ENCODE results near the gene PAN2.

The PAN2 gene

GRCh38 chr12:56299853-56300643 is 33.8 kb downstream of the PAN2 start, which contains the start of gene CS:
Gene CS, minus strand, starts transcription at chr12:56300330. Its CDS starts 129 bp downstream, at chr12:56300201.
- H3K4me2 ChIP-seq (ENCODE audit: low read length, poor library complexity, severe bottlenecking) = peak within 1 kb of the TSS; percentile 67
- peak within 1 kb of the TSS; percentile 81 to 86 for H3K4ac ChIP-seq (ENCODE audit: low read depth in 1 of 2, low read length in 2 of 2)
- peak within 1 kb of the TSS in 1 of 2 experiments; percentile 94 for H3K14ac ChIP-seq (ENCODE audit: low read length in 2 of 2)
- peaks cover 12 to 28% of the 10 kb centered on the region in 2 experiments for H3K36me3 ChIP-seq (ENCODE audit: control insufficient read depth in 1 of 2, insufficient read depth in 2 of 2, low read depth in 1 of 2, low read length in 2 of 2)
- peaks cover 7% of the 10 kb centered on the region for H3K79me1 ChIP-seq (replicated peaks; ENCODE audit: low read length, poor library complexity, severe bottlenecking)
- H3K4me3 ChIP-seq (ENCODE audit: insufficient read depth in 1 of 2, low read depth in 1 of 2, low read length in 2 of 2) = peak within 1 kb of the TSS; percentile 90 to 95
- WGBS = under 1% methylated on average over 63 of the region's 63 CpGs
- peak; percentile 98 for DNase-seq
- H3K27ac ChIP-seq (ENCODE audit: low read length, poor library complexity, severe bottlenecking) = peak within 1 kb of the TSS; percentile 91
- H3K9me3 ChIP-seq (ENCODE audit: control insufficient read depth, low read length) = no peaks in the 10 kb centered on the region
- peak within 1 kb of the TSS; percentile 57 for H2BK15ac ChIP-seq (ENCODE audit: low read depth, poor library complexity, severe bottlenecking)
- H3K23ac ChIP-seq (ENCODE audit: low read length in 2 of 2) = peak within 1 kb of the TSS in 1 of 2 experiments; percentile 61
- peak within 1 kb of the TSS; percentile 91 for H3K9ac ChIP-seq (ENCODE audit: low read length)
- H2BK120ac ChIP-seq (ENCODE audit: low read depth, low read length) = peak within 1 kb of the TSS; percentile 80
- peak within 1 kb of the TSS; percentile 88 to 96 for H3K18ac ChIP-seq (ENCODE audit: low read depth in 1 of 2, low read length in 2 of 2)
- H2AFZ ChIP-seq (ENCODE audit: low read depth, low read length) = peak within 1 kb of the TSS; percentile 76
- peak within 1 kb of the TSS; percentile 58 for H2AK5ac ChIP-seq (ENCODE audit: low read length, severe bottlenecking)
- H3K4me1 ChIP-seq (ENCODE audit: control insufficient read depth, insufficient read depth, low read depth, low read length) = peaks cover 14% of the 10 kb centered on the region
- H2BK12ac ChIP-seq (ENCODE audit: low read length in 2 of 2) = no peak within 1 kb of the TSS
- peak within 1 kb of the TSS; percentile 94 for H4K91ac ChIP-seq (ENCODE audit: low read length)
- peak within 1 kb of the TSS; percentile 96 for H4K8ac ChIP-seq (ENCODE audit: low read length)
- no peaks in the 10 kb centered on the region for H3K27me3 ChIP-seq (ENCODE audit: control insufficient read depth in 1 of 2, insufficient read depth in 1 of 2, low read length in 2 of 2)
- H2BK5ac ChIP-seq (ENCODE audit: low read depth, low read length, poor library complexity, severe bottlenecking) = no peak within 1 kb of the TSS

DNA sequence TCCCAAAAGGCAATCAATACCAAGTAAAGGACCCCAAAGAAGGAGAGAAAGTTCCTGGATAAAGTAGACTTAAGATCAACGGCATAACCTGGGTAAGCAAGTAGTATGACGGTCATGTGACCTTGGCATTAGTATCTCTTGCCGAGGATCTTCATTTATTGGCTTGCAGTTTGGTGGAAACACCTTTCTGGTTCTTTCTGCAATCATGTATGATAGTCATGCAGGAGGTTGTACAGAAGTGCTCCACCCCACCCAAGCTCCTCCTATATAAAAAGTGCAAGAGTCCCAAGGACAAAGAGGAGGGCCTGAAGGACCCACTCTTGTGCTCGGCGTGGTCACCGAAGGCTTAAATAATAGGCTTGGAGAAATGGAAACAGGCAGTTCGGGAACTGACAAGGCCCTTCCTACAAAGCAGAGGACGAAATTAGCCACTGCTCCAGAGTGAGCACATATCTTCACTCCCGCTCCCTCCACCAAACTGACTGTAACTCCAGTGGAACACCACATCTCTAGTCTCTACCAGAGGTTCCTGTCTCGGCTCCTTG is 34.4 kb downstream of the PAN2 start:
- WGBS = 10% methylated on average over 10 of the region's 10 CpGs
- no peak overlapping the region for H3K23ac ChIP-seq (ENCODE audit: low read length in 2 of 2)
- H3K27me3 ChIP-seq (ENCODE audit: control insufficient read depth in 1 of 2, insufficient read depth in 1 of 2, low read length in 2 of 2) = no peaks in the 10 kb centered on the region
- peaks cover 14% of the 10 kb centered on the region for H3K4me1 ChIP-seq (ENCODE audit: control insufficient read depth, insufficient read depth, low read depth, low read length)
- H3K79me1 ChIP-seq (replicated peaks; ENCODE audit: low read length, poor library complexity, severe bottlenecking) = peaks cover 7% of the 10 kb centered on the region
- H2BK120ac ChIP-seq (ENCODE audit: low read depth, low read length) = no peak overlapping the region
- H3K4me2 ChIP-seq (ENCODE audit: low read length, poor library complexity, severe bottlenecking) = peak overlapping the region; percentile 61
- no peak overlapping the region for H2AK5ac ChIP-seq (ENCODE audit: low read length, severe bottlenecking)
- no peak for DNase-seq
- no peak overlapping the region for H2BK12ac ChIP-seq (ENCODE audit: low read length in 2 of 2)
- no peak overlapping the region for H4K8ac ChIP-seq (ENCODE audit: low read length)
- H3K9ac ChIP-seq (ENCODE audit: low read length) = peak overlapping the region; percentile 91
- H4K91ac ChIP-seq (ENCODE audit: low read length) = peak overlapping the region; percentile 94
- peak overlapping the region in 1 of 2 experiments; percentile 94 for H3K14ac ChIP-seq (ENCODE audit: low read length in 2 of 2)
- no peak overlapping the region for H2AFZ ChIP-seq (ENCODE audit: low read depth, low read length)
- peak overlapping the region; percentile 90 to 95 for H3K4me3 ChIP-seq (ENCODE audit: insufficient read depth in 1 of 2, low read depth in 1 of 2, low read length in 2 of 2)
- H3K27ac ChIP-seq (ENCODE audit: low read length, poor library complexity, severe bottlenecking) = peak overlapping the region; percentile 91
- H3K9me3 ChIP-seq (ENCODE audit: control insufficient read depth, low read length) = no peaks in the 10 kb centered on the region
- no peak overlapping the region for H2BK5ac ChIP-seq (ENCODE audit: low read depth, low read length, poor library complexity, severe bottlenecking)
- H3K36me3 ChIP-seq (ENCODE audit: control insufficient read depth in 1 of 2, insufficient read depth in 2 of 2, low read depth in 1 of 2, low read length in 2 of 2) = peaks cover 15 to 24% of the 10 kb centered on the region in 2 experiments
- peak overlapping the region; percentile 72 to 96 for H3K18ac ChIP-seq (ENCODE audit: low read depth in 1 of 2, low read length in 2 of 2)
- peak overlapping the region in 1 of 2 experiments; percentile 86 for H3K4ac ChIP-seq (ENCODE audit: low read depth in 1 of 2, low read length in 2 of 2)
- H2BK15ac ChIP-seq (ENCODE audit: low read depth, poor library complexity, severe bottlenecking) = no peak overlapping the region

DNA sequence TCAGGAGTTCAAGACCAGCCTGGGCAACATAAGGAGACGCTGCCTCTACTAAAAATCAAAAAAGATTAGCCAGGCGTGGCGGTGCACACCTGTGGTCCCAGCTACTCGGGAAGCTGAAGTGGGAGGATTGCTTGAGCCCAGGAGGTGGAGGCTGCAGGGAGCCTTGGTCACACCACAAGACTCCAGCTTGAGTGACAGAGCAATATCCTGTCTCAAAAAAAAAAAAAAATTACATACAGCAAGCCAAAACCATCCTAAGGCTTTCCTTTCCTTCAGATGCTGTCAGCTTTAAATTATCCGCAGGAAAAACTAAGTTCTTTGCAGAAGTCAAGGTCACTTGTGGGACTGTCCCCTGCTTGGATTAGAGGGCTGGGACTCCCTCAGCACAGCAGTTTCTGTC is 35.0 kb downstream of the PAN2 start:
- H3K27ac ChIP-seq (ENCODE audit: low read length, poor library complexity, severe bottlenecking) = no peak overlapping the region

GRCh38 chr12:56297400-56297799 is 36.4 kb downstream of the PAN2 start:
- Histone ChIP-seq H4K91ac (ENCODE audit: low read length) (no peak overlapping the region), H2BK120ac (ENCODE audit: low read depth, low read length) (no peak overlapping the region), H2AFZ (ENCODE audit: low read depth, low read length) (no peak overlapping the region), H2BK15ac (ENCODE audit: low read depth, poor library complexity, severe bottlenecking) (no peak overlapping the region), H3K18ac (ENCODE audit: low read depth in 1 of 2, low read length in 2 of 2) (no peak overlapping the region), H3K79me1 (replicated peaks; ENCODE audit: low read length, poor library complexity, severe bottlenecking) (peaks cover 5% of the 10 kb centered on the region), H3K27me3 (ENCODE audit: control insufficient read depth in 1 of 2, insufficient read depth in 1 of 2, low read length in 2 of 2) (no peaks in the 10 kb centered on the region), H3K9me3 (ENCODE audit: control insufficient read depth, low read length) (no peaks in the 10 kb centered on the region), H3K23ac (ENCODE audit: low read length in 2 of 2) (no peak overlapping the region), H3K14ac (ENCODE audit: low read length in 2 of 2) (no peak overlapping the region), H3K36me3 (ENCODE audit: control insufficient read depth in 1 of 2, insufficient read depth in 2 of 2, low read depth in 1 of 2, low read length in 2 of 2) (peaks cover 15 to 25% of the 10 kb centered on the region in 2 experiments), H3K4me3 (ENCODE audit: insufficient read depth in 1 of 2, low read depth in 1 of 2, low read length in 2 of 2) (no peak overlapping the region), H3K9ac (ENCODE audit: low read length) (no peak overlapping the region), H3K4ac (ENCODE audit: low read depth in 1 of 2, low read length in 2 of 2) (no peak overlapping the region), H2BK12ac (ENCODE audit: low read length in 2 of 2) (no peak overlapping the region), H2AK5ac (ENCODE audit: low read length, severe bottlenecking) (no peak overlapping the region), H2BK5ac (ENCODE audit: low read depth, low read length, poor library complexity, severe bottlenecking) (no peak overlapping the region), H3K27ac (ENCODE audit: low read length, poor library complexity, severe bottlenecking) (no peak overlapping the region), H3K4me1 (ENCODE audit: control insufficient read depth, insufficient read depth, low read depth, low read length) (peaks cover 14% of the 10 kb centered on the region), H3K4me2 (ENCODE audit: low read length, poor library complexity, severe bottlenecking) (no peak overlapping the region), H4K8ac (ENCODE audit: low read length) (no peak overlapping the region)
- no peak for DNase-seq
- 97% methylated on average over 8 of the region's 8 CpGs for whole genome bisulfite sequencing

More for the DNA sequence above, 35.0 kb downstream of the PAN2 start:
- no peak overlapping the region for H3K14ac ChIP-seq (ENCODE audit: low read length in 2 of 2)
- no peak overlapping the region for H2AK5ac ChIP-seq (ENCODE audit: low read length, severe bottlenecking)
- H3K9ac ChIP-seq (ENCODE audit: low read length) = peak overlapping the region; percentile 91
- no peaks in the 10 kb centered on the region for H3K27me3 ChIP-seq (ENCODE audit: control insufficient read depth in 1 of 2, insufficient read depth in 1 of 2, low read length in 2 of 2)
- no peak overlapping the region for H2AFZ ChIP-seq (ENCODE audit: low read depth, low read length)
- no peak overlapping the region for H3K23ac ChIP-seq (ENCODE audit: low read length in 2 of 2)
- H4K8ac ChIP-seq (ENCODE audit: low read length) = no peak overlapping the region
- 93% methylated on average over 5 of the region's 5 CpGs for WGBS
- no peak overlapping the region for H2BK15ac ChIP-seq (ENCODE audit: low read depth, poor library complexity, severe bottlenecking)
- no peak overlapping the region for H2BK120ac ChIP-seq (ENCODE audit: low read depth, low read length)
- peaks cover 6% of the 10 kb centered on the region for H3K79me1 ChIP-seq (replicated peaks; ENCODE audit: low read length, poor library complexity, severe bottlenecking)
- peaks cover 15 to 22% of the 10 kb centered on the region in 2 experiments for H3K36me3 ChIP-seq (ENCODE audit: control insufficient read depth in 1 of 2, insufficient read depth in 2 of 2, low read depth in 1 of 2, low read length in 2 of 2)
- H3K4me2 ChIP-seq (ENCODE audit: low read length, poor library complexity, severe bottlenecking) = peak overlapping the region; percentile 61
- H4K91ac ChIP-seq (ENCODE audit: low read length) = no peak overlapping the region
- H3K4ac ChIP-seq (ENCODE audit: low read depth in 1 of 2, low read length in 2 of 2) = no peak overlapping the region
- DNase-seq = no peak
- no peak overlapping the region for H2BK5ac ChIP-seq (ENCODE audit: low read depth, low read length, poor library complexity, severe bottlenecking)
- no peaks in the 10 kb centered on the region for H3K9me3 ChIP-seq (ENCODE audit: control insufficient read depth, low read length)
- peaks cover 14% of the 10 kb centered on the region for H3K4me1 ChIP-seq (ENCODE audit: control insufficient read depth, insufficient read depth, low read depth, low read length)
- peak overlapping the region in 1 of 2 experiments; percentile 95 for H3K4me3 ChIP-seq (ENCODE audit: insufficient read depth in 1 of 2, low read depth in 1 of 2, low read length in 2 of 2)
- no peak overlapping the region for H3K18ac ChIP-seq (ENCODE audit: low read depth in 1 of 2, low read length in 2 of 2)
- H2BK12ac ChIP-seq (ENCODE audit: low read length in 2 of 2) = no peak overlapping the region
